Measurements from ENCODE around the gene SOX13. TPM values are rescaled to one million over a fixed set of nuclear protein-coding genes. Genes with fewer than 3 reads are reported as not detected.

Gene SOX13
- total and polyA plus RNA-seq, 7 experiments from 2014 or later = 0.24 to 10.1 (median 0.85) TPM; not detected in 2

DNA sequence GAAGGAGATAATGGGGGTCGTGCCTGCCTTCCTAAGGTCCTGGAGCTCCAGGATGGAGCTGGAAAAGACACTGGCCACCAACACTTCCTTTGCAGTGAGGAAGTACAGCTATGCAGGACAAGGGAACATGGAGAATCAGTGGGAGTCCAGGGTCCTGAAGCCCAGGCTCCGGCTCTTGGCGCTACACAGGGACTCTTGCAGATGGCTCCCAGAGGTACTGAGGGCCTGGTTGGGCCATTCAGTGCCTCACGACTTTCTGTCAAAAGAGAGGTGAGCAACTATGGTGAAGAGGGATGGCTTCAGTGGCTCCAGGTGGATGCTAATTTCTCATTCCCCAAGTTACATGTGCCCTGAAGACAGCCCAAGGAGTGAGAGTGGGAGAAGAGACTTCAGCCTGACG lies 80.8 kb downstream of the SOX13 start:
- Mint-ChIP-seq H3K36me3 (no peaks in the 10 kb centered on the region), H3K27ac (peak overlapping the region in 1 of 9 donors; percentile 68), H3K27me3 (peaks cover 0 to 37% (median 0%) of the 10 kb centered on the region in 5 donors), H3K4me3 (peak overlapping the region in 2 of 10 donors; percentile 35 to 39), H3K9me3 (peaks cover 0 to 2% (median 0%) of the 10 kb centered on the region in 11 donors), H3K4me1 (peaks cover 2 to 17% (median 9%) of the 10 kb centered on the region in 7 donors)
- Histone ChIP-seq H3K36me3 (ENCODE audit: control insufficient read depth in 2 of 3, insufficient read depth in 3 of 3, low read length in 3 of 3) (peaks cover 0 to 5% (median 0%) of the 10 kb centered on the region in 3 experiments), H3K4me1 (ENCODE audit: control insufficient read depth in 2 of 2, insufficient read depth in 2 of 2, low read length in 2 of 2) (peaks cover 4% of the 10 kb centered on the region in 2 donors), H3K27me3 (ENCODE audit: control insufficient read depth in 2 of 2, insufficient read depth in 2 of 2, low read length in 2 of 2) (no peaks in the 10 kb centered on the region), H3K4me3 (ENCODE audit: low read length) (no peak overlapping the region), H3K9me3 (ENCODE audit: control insufficient read depth in 2 of 3, low read length in 3 of 3) (no peaks in the 10 kb centered on the region), H3K27ac (ENCODE audit: low read depth, low read length) (no peak overlapping the region)
- intact Hi-C loops (cut with micrococcal nuclease) = loop anchor here in 1 of 2 donors (2.0 kb wide), 1 partner anchor 653 kb away; no protein-coding TSS in a partner anchor
- ATAC-seq (no peak), DNase-seq (no peak)
- ChIA-PET CTCF (no interaction called here), POLR2A (no interaction called here)

DNA sequence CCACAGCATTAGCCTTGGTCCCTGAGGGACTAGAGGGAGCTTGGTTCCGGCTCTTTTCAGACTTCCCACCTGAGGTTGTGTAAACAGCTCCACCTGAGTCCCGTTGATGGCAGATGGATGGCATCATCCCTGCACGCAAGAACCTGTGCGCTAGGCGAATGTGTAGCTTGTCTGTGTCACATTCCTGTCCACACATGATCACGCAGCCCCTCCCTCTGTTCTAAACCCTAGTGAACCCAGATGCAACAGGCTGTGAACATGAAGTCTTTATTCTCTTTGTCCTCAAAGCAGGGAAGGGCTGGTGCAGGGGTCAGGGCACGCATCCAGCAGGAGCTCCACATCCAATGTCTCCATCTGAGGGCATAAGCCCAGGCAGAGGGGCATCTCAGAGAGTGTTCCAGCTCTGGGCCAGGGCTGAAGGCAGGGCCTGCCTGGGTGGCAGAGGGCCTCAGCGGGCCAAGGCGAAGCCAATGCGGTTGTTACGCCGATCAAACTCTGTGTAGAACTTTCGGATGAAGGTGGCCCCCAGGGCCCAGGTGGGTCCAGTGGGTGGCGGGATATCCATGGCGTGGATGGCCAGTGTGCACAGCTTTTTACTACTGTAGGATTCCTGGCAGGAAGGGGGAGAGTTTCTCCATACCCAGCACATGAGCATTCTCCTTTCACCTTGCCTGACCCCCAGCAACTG lies 81.8 kb downstream of the SOX13 start:
- H3K4me3 Mint-ChIP-seq = peak overlapping the region in 3 of 10 donors; percentile 1 to 56 (median 10)
- Histone ChIP-seq H3K4me3 (ENCODE audit: low read length) (no peak overlapping the region), H3K36me3 (ENCODE audit: control insufficient read depth in 2 of 3, insufficient read depth in 3 of 3, low read length in 3 of 3) (peaks cover 0 to 5% (median 0%) of the 10 kb centered on the region in 3 experiments), H3K4me1 (ENCODE audit: control insufficient read depth in 2 of 2, insufficient read depth in 2 of 2, low read length in 2 of 2) (peaks cover 4% of the 10 kb centered on the region in 2 donors), H3K27me3 (ENCODE audit: control insufficient read depth in 2 of 2, insufficient read depth in 2 of 2, low read length in 2 of 2) (no peaks in the 10 kb centered on the region), H3K27ac (ENCODE audit: low read depth, low read length) (no peak overlapping the region), H3K9me3 (ENCODE audit: control insufficient read depth in 2 of 3, low read length in 3 of 3) (no peaks in the 10 kb centered on the region)
- H3K36me3 Mint-ChIP-seq = no peaks in the 10 kb centered on the region
- H3K27me3 Mint-ChIP-seq = peaks cover 0 to 32% (median 0%) of the 10 kb centered on the region in 5 donors
- H3K4me1 Mint-ChIP-seq = peaks cover 2 to 13% (median 9%) of the 10 kb centered on the region in 7 donors
- DNase-seq = no peak
- ChIA-PET CTCF (interaction anchor here (1.3 kb wide), 1 partner anchor 209 kb away, joined by 5 read pairs; no protein-coding TSS in a partner anchor), POLR2A (interaction anchor here (1.0 kb wide), 1 partner anchor 209 kb away, joined by 3 read pairs; no protein-coding TSS in a partner anchor)
- intact Hi-C loops (cut with micrococcal nuclease) = no loop called here
- no peak overlapping the region for H3K27ac Mint-ChIP-seq
- ATAC-seq = no peak
- H3K9me3 Mint-ChIP-seq = peaks cover 0 to 2% (median 0%) of the 10 kb centered on the region in 11 donors

DNA sequence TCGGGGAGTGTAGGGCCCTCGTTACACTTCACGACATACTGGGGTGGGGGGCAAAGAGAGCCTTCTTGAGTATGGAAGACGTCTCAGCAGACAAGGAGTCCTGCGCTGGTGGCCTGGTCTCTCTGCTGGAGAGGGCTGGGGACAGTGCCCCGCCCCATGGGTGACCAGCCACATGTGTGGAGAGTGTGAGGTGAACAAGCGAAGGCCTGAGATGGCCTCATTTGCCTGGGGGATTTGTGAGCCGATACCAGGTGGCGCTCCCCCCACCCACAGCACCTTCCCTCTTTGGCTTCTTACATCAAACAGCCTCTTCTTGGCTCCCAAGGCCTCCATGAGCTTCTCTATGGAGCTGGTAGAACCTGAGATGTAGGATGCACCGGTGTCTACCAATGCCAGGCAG lies 83.0 kb downstream of the SOX13 start:
- peaks cover 0 to 2% (median 0%) of the 10 kb centered on the region in 11 donors for H3K9me3 Mint-ChIP-seq
- ChIA-PET CTCF (no interaction called here), POLR2A (no interaction called here)
- DNase-seq (no peak), ATAC-seq (no peak)
- Histone ChIP-seq H3K27ac (ENCODE audit: low read depth, low read length) (no peak overlapping the region), H3K4me1 (ENCODE audit: control insufficient read depth in 2 of 2, insufficient read depth in 2 of 2, low read length in 2 of 2) (peaks cover 4% of the 10 kb centered on the region in 2 donors), H3K9me3 (ENCODE audit: control insufficient read depth in 2 of 3, low read length in 3 of 3) (no peaks in the 10 kb centered on the region), H3K27me3 (ENCODE audit: control insufficient read depth in 2 of 2, insufficient read depth in 2 of 2, low read length in 2 of 2) (no peaks in the 10 kb centered on the region), H3K4me3 (ENCODE audit: low read length) (no peak overlapping the region), H3K36me3 (ENCODE audit: control insufficient read depth in 2 of 3, insufficient read depth in 3 of 3, low read length in 3 of 3) (peaks cover 0 to 5% (median 0%) of the 10 kb centered on the region in 3 experiments)
- intact Hi-C loops (cut with micrococcal nuclease) = no loop called here
- H3K4me1 Mint-ChIP-seq = peaks cover 0 to 7% (median 0%) of the 10 kb centered on the region in 7 donors
- no peak overlapping the region for H3K27ac Mint-ChIP-seq
- no peaks in the 10 kb centered on the region for H3K36me3 Mint-ChIP-seq
- peaks cover 0 to 22% (median 0%) of the 10 kb centered on the region in 5 donors for H3K27me3 Mint-ChIP-seq
- H3K4me3 Mint-ChIP-seq = no peak overlapping the region

DNA sequence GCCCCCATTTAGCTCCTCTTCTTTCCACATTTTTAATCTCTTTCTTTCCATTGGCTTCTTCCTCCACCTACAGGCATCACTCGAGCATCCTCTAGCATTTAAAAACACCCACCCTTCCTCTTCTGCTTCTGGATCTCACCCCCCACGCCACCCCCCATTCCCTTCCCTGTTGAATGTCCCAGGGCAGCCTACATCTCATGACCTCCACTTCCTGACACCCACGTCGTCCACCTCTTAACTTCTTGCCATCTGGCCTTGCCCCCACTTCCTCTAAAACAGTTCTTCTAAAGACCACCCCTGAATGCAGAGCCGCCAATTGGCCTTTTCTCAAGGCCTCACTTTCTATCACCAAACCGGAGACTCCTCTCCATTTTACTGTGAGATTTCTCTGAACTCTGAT lies 85.0 kb downstream of the SOX13 start:
- Mint-ChIP-seq H3K4me3 (no peak overlapping the region), H3K36me3 (no peaks in the 10 kb centered on the region), H3K4me1 (peaks cover 0 to under 1% (median 0%) of the 10 kb centered on the region in 7 donors), H3K9me3 (peaks cover 0 to 2% (median 0%) of the 10 kb centered on the region in 11 donors), H3K27ac (no peak overlapping the region), H3K27me3 (peaks cover 0 to 14% (median 4%) of the 10 kb centered on the region in 5 donors)
- H3K4me3 ChIP-seq (ENCODE audit: low read length) = no peak overlapping the region
- H3K36me3 ChIP-seq (ENCODE audit: control insufficient read depth in 2 of 3, insufficient read depth in 3 of 3, low read length in 3 of 3) = no peaks in the 10 kb centered on the region
- intact Hi-C loops (cut with micrococcal nuclease) = no loop called here
- DNase-seq (no peak), ATAC-seq (no peak)
- no peaks in the 10 kb centered on the region for H3K4me1 ChIP-seq (ENCODE audit: control insufficient read depth in 2 of 2, insufficient read depth in 2 of 2, low read length in 2 of 2)
- no peaks in the 10 kb centered on the region for H3K27me3 ChIP-seq (ENCODE audit: control insufficient read depth in 2 of 2, insufficient read depth in 2 of 2, low read length in 2 of 2)
- ChIA-PET CTCF (no interaction called here), POLR2A (interaction anchor here (0.6 kb wide), 1 partner anchor 532 kb away, joined by 3 read pairs; no protein-coding TSS in a partner anchor)
- no peak overlapping the region for H3K27ac ChIP-seq (ENCODE audit: low read depth, low read length)
- H3K9me3 ChIP-seq (ENCODE audit: control insufficient read depth in 2 of 3, low read length in 3 of 3) = no peaks in the 10 kb centered on the region

DNA sequence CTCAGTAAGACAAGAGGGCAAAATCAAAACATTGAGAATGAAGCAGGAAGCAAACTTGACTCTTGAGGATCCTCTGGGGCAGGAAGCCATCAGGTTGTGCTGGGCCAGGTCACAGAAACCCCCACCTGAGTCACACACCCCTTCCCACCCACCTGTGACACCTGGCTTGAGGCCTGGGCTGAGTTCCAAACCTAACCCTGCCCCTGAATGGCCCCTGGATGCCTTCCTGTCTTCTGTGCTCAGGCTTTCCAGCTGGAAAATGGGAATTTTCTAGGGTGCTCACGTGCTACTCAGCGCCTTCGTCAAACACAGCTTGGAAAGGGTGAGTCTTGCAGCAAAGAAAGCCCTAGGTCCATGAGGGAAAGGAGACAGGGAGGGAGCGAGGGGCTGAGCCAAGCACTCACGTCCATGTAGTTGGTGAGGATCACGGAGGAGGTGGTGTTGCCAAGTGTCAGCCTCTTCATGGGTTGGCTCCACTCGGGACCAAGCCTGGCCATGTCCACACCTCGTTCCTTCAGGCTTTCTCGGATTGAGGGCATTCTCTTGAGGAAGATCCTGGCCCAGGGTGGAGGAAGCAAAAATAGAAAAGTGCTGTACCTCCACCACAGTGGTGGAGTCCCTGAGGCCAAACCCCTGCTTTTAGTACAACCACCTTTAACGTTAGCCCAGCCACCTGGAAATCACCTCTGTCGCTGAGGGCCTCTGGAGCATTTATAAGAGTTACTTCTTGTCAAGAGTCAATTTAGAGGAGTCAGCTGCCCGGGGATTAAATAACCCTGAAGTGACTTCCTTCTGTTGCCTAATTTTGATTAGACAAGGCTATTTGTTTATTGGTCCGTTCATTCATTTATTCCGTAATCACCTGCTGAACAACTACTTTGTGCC lies 88.9 kb downstream of the SOX13 start:
- Mint-ChIP-seq H3K27me3 (peaks cover 5 to 21% (median 9%) of the 10 kb centered on the region in 5 donors), H3K36me3 (peaks cover 0 to 4% (median 0%) of the 10 kb centered on the region in 5 donors), H3K27ac (no peak overlapping the region), H3K4me1 (no peaks in the 10 kb centered on the region), H3K4me3 (no peak overlapping the region), H3K9me3 (peaks cover 0 to 2% (median 0%) of the 10 kb centered on the region in 11 donors)
- intact Hi-C loops (cut with micrococcal nuclease) = loop anchor here (1.0 to 2.0 kb wide), 8 partner anchors 45 to 645 kb away; partner anchors contain the start of gene PIK3C2B (in 1 of the 2)
- no peak for ATAC-seq
- Histone ChIP-seq H3K4me3 (ENCODE audit: low read length) (no peak overlapping the region), H3K27ac (ENCODE audit: low read depth, low read length) (no peak overlapping the region), H3K9me3 (ENCODE audit: control insufficient read depth in 2 of 3, low read length in 3 of 3) (no peaks in the 10 kb centered on the region), H3K36me3 (ENCODE audit: control insufficient read depth in 2 of 3, insufficient read depth in 3 of 3, low read length in 3 of 3) (no peaks in the 10 kb centered on the region), H3K27me3 (ENCODE audit: control insufficient read depth in 2 of 2, insufficient read depth in 2 of 2, low read length in 2 of 2) (no peaks in the 10 kb centered on the region), H3K4me1 (ENCODE audit: control insufficient read depth in 2 of 2, insufficient read depth in 2 of 2, low read length in 2 of 2) (no peaks in the 10 kb centered on the region)
- ChIA-PET CTCF (interaction anchor here (0.6 to 5.4 kb wide), 6 partner anchors 39 to 374 kb away, joined by 3 to 46 read pairs (median 4); no protein-coding TSS in a partner anchor), POLR2A (interaction anchor here (1.7 kb wide), 1 partner anchor 202 kb away, joined by 5 read pairs; no protein-coding TSS in a partner anchor)
- no peak for DNase-seq

DNA sequence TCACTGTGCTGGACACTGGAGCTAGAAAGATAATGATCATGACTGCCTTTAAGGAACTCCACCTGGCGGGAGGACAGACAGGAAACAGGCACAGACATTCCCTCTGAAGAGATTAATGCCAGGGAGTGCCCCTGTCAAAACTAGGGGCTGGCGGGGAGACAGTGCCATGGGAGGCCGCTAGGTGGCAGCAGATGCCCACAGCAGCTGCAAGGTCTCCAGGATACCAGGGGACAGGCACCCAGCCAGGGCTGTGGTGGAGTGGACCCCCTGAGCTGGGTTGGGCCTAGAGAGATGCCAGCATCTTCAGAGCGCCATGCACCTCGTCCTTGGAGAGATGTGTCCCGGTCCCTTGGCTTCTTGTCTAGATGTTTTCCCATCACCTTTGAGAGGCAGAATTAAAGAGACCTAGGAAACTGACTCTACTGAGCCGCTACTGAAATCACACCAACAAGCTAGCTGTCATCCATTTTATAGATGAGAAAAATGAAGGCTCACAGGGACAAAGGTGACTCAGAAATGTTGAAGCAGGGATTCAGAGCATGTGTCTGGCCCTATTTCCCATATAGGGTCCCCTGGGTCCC lies 89.7 kb downstream of the SOX13 start:
- no peak overlapping the region for H3K27ac ChIP-seq (ENCODE audit: low read depth, low read length)
- peaks cover 5 to 18% (median 9%) of the 10 kb centered on the region in 5 donors for H3K27me3 Mint-ChIP-seq
- peak; percentile 90 for ATAC-seq

More for the DNA sequence above, 89.7 kb downstream of the SOX13 start:
- Histone ChIP-seq H3K4me1 (ENCODE audit: control insufficient read depth in 2 of 2, insufficient read depth in 2 of 2, low read length in 2 of 2) (no peaks in the 10 kb centered on the region), H3K9me3 (ENCODE audit: control insufficient read depth in 2 of 3, low read length in 3 of 3) (peaks cover 0 to under 1% (median 0%) of the 10 kb centered on the region in 3 experiments), H3K4me3 (ENCODE audit: low read length) (no peak overlapping the region), H3K27me3 (ENCODE audit: control insufficient read depth in 2 of 2, insufficient read depth in 2 of 2, low read length in 2 of 2) (no peaks in the 10 kb centered on the region), H3K36me3 (ENCODE audit: control insufficient read depth in 2 of 3, insufficient read depth in 3 of 3, low read length in 3 of 3) (no peaks in the 10 kb centered on the region)
- ChIA-PET CTCF (interaction anchor here (0.6 to 5.4 kb wide), 11 partner anchors 38 to 1948 kb away, joined by 3 to 46 read pairs (median 3); no protein-coding TSS in a partner anchor), POLR2A (interaction anchor here (1.7 kb wide), 1 partner anchor 201 kb away, joined by 5 read pairs; no protein-coding TSS in a partner anchor)
- peak; percentile 60 to 81 (median 71) for DNase-seq
- Mint-ChIP-seq H3K27ac (no peak overlapping the region), H3K9me3 (peaks cover 0 to 7% (median 5%) of the 10 kb centered on the region in 11 donors), H3K4me3 (no peak overlapping the region), H3K36me3 (peaks cover 0 to 6% (median 0%) of the 10 kb centered on the region in 5 donors), H3K4me1 (no peaks in the 10 kb centered on the region)
- intact Hi-C loops (cut with micrococcal nuclease) = loop anchor here (1.0 to 2.0 kb wide), 8 partner anchors 45 to 645 kb away; partner anchors contain the start of gene PIK3C2B (in 1 of the 2)
